ENCODE results near the gene L2HGDH. TPM values are rescaled to one million over a fixed set of nuclear protein-coding genes. Genes with fewer than 3 reads are reported as not detected.

The L2HGDH gene
- total RNA-seq, 3 donors from 2014 or later (not counting 1 experiment from before 2014, with no cell fraction given): 4.2 to 5.6 (median 5.4) TPM

GRCh38 chr14:50344876-50345563, 33.0 kb upstream of the L2HGDH start:
- intact Hi-C loops (cut with micrococcal nuclease): loop anchor here (5.0 kb wide), 1 partner anchor 187 kb away; the partner anchor contains the start of gene MAP4K5
- no peak for TF ChIP-seq CTCF (IDR thresholded peaks at IDR 0.05)
- Mint-ChIP-seq H3K9me3 (no peaks in the 10 kb centered on the region), H3K4me3 (no peak overlapping the region), H3K27me3 (ENCODE audit: low read depth in 2 of 2) (no peaks in the 10 kb centered on the region), H3K27ac (peak overlapping the region in 1 of 2 donors; percentile 70), H3K36me3 (no peaks in the 10 kb centered on the region), H3K4me1 (peaks cover 18 to 39% of the 10 kb centered on the region in 2 donors)
- Histone ChIP-seq H3K4me1 (ENCODE audit: control insufficient read depth, insufficient read depth, low read length) (peaks cover 7% of the 10 kb centered on the region), H3K27ac (ENCODE audit: low read length) (no peak overlapping the region), H3K36me3 (ENCODE audit: control insufficient read depth, insufficient read depth, low read length) (no peaks in the 10 kb centered on the region), H3K4me3 (ENCODE audit: low read length) (no peak overlapping the region), H3K9me3 (ENCODE audit: control insufficient read depth, insufficient read depth, low read length) (no peaks in the 10 kb centered on the region), H3K27me3 (ENCODE audit: control insufficient read depth, insufficient read depth, low read length) (no peaks in the 10 kb centered on the region)
- DNase-seq: no peak
- no peak for ATAC-seq
- WGBS (ENCODE audit: insufficient coverage): 98% methylated on average over 3 of the region's 4 CpGs

GRCh38 chr14:50344116-50344775, 32.2 kb upstream of the L2HGDH start:
- intact Hi-C loops (cut with micrococcal nuclease): loop anchor here (5.0 kb wide), 1 partner anchor 188 kb away; the partner anchor contains the start of gene MAP4K5
- H3K4me1 ChIP-seq (ENCODE audit: control insufficient read depth, insufficient read depth, low read length): peaks cover 7% of the 10 kb centered on the region
- no peak for TF ChIP-seq CTCF (IDR thresholded peaks at IDR 0.05)
- H3K9me3 ChIP-seq (ENCODE audit: control insufficient read depth, insufficient read depth, low read length): no peaks in the 10 kb centered on the region
- DNase-seq (peak in 1 of 2 donors; percentile 29), ATAC-seq (peak in 2 of 3 donors; percentile 17 to 52)
- Mint-ChIP-seq H3K4me3 (no peak overlapping the region), H3K27ac (peak overlapping the region in 1 of 2 donors; percentile 70), H3K27me3 (ENCODE audit: low read depth in 2 of 2) (no peaks in the 10 kb centered on the region), H3K36me3 (no peaks in the 10 kb centered on the region), H3K9me3 (no peaks in the 10 kb centered on the region), H3K4me1 (peaks cover 18 to 39% of the 10 kb centered on the region in 2 donors)
- H3K27ac ChIP-seq (ENCODE audit: low read length): no peak overlapping the region
- H3K27me3 ChIP-seq (ENCODE audit: control insufficient read depth, insufficient read depth, low read length): no peaks in the 10 kb centered on the region
- WGBS (ENCODE audit: insufficient coverage): 84% methylated on average over 7 of the region's 7 CpGs
- H3K36me3 ChIP-seq (ENCODE audit: control insufficient read depth, insufficient read depth, low read length): no peaks in the 10 kb centered on the region
- no peak overlapping the region for H3K4me3 ChIP-seq (ENCODE audit: low read length)

- ATAC-seq (no peak), DNase-seq (no peak)
- Histone ChIP-seq H3K4me1 (ENCODE audit: control insufficient read depth, insufficient read depth, low read length) (peaks cover 7% of the 10 kb centered on the region), H3K9me3 (ENCODE audit: control insufficient read depth, insufficient read depth, low read length) (no peaks in the 10 kb centered on the region), H3K27me3 (ENCODE audit: control insufficient read depth, insufficient read depth, low read length) (no peaks in the 10 kb centered on the region), H3K4me3 (ENCODE audit: low read length) (no peak overlapping the region), H3K27ac (ENCODE audit: low read length) (no peak overlapping the region), H3K36me3 (ENCODE audit: control insufficient read depth, insufficient read depth, low read length) (peaks cover 5% of the 10 kb centered on the region)
- WGBS (ENCODE audit: insufficient coverage): 80% methylated on average over 1 of the region's 1 CpG
- peak overlapping the region in 1 of 2 donors; percentile 70 for H3K27ac Mint-ChIP-seq
- TF ChIP-seq CTCF (IDR thresholded peaks at IDR 0.05): no peak
- no peaks in the 10 kb centered on the region for H3K27me3 Mint-ChIP-seq (ENCODE audit: low read depth in 2 of 2)
- H3K9me3 Mint-ChIP-seq: no peaks in the 10 kb centered on the region
- H3K4me1 Mint-ChIP-seq: peaks cover 18 to 34% of the 10 kb centered on the region in 2 donors
- H3K4me3 Mint-ChIP-seq: no peak overlapping the region
- intact Hi-C loops (cut with micrococcal nuclease): loop anchor here (5.0 kb wide), 1 partner anchor 189 kb away; the partner anchor contains the start of gene MAP4K5
- no peaks in the 10 kb centered on the region for H3K36me3 Mint-ChIP-seq
Observed at GRCh38 chr14:50343434-50343833, 31.4 kb upstream of the L2HGDH start.
